Measurements from ENCODE around the gene GREM1. TPM values are rescaled to one million over a fixed set of nuclear protein-coding genes. Genes with fewer than 3 reads are reported as not detected.
A peak's percentile ranks its signal among the peaks of the same experiment; 100 is the strongest.

The GREM1 gene
- total and polyA plus RNA-seq, 2 experiments from 2014 or later: 3.1 to 5.7 TPM

GRCh38 chr15:32730677-32731654 lies 13.2 kb downstream of the GREM1 start:
- H3K4me2 ChIP-seq: peak overlapping the region; percentile 36
- peak; percentile 75 for DNase-seq (ENCODE audit: low spot score)

DNA sequence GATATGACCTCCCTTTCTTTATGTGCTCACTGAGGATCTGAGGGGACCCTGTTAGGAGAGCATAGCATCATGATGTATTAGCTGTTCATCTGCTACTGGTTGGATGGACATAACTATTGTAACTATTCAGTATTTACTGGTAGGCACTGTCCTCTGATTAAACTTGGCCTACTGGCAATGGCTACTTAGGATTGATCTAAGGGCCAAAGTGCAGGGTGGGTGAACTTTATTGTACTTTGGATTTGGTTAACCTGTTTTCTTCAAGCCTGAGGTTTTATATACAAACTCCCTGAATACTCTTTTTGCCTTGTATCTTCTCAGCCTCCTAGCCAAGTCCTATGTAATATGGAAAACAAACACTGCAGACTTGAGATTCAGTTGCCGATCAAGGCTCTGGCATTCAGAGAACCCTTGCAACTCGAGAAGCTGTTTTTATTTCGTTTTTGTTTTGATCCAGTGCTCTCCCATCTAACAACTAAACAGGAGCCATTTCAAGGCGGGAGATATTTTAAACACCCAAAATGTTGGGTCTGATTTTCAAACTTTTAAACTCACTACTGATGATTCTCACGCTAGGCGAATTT lies 14.9 kb downstream of the GREM1 start:
- Histone ChIP-seq H3K9me2 (replicated peaks; ENCODE audit: insufficient read depth) (no peaks in the 10 kb centered on the region), H3K4me2 (no peak overlapping the region), H3K9me3 (ENCODE audit: low read depth) (peaks cover 3% of the 10 kb centered on the region), H3K27ac (no peak overlapping the region), H3K27me3 (peaks cover 3% of the 10 kb centered on the region), H2AFZ (no peak overlapping the region), H3K4me3 (no peak overlapping the region), H4K20me1 (ENCODE audit: insufficient read depth, poor library complexity, severe bottlenecking) (no peaks in the 10 kb centered on the region), H3K4me1 (ENCODE audit: insufficient read depth) (no peaks in the 10 kb centered on the region), H3K36me3 (replicated peaks; ENCODE audit: insufficient read depth, low read depth) (no peaks in the 10 kb centered on the region), H3K79me2 (no peaks in the 10 kb centered on the region)
- WGBS (ENCODE audit: low lambda C conversion rate, missing lambda C conversion rate): 81% methylated on average over 6 of the region's 6 CpGs
- no peak for DNase-seq (ENCODE audit: low spot score)
- no peak for TF ChIP-seq EZH2 (IDR thresholded peaks at IDR 0.05; ENCODE audit: borderline replicate concordance)
- TF ChIP-seq, protein P1, sequence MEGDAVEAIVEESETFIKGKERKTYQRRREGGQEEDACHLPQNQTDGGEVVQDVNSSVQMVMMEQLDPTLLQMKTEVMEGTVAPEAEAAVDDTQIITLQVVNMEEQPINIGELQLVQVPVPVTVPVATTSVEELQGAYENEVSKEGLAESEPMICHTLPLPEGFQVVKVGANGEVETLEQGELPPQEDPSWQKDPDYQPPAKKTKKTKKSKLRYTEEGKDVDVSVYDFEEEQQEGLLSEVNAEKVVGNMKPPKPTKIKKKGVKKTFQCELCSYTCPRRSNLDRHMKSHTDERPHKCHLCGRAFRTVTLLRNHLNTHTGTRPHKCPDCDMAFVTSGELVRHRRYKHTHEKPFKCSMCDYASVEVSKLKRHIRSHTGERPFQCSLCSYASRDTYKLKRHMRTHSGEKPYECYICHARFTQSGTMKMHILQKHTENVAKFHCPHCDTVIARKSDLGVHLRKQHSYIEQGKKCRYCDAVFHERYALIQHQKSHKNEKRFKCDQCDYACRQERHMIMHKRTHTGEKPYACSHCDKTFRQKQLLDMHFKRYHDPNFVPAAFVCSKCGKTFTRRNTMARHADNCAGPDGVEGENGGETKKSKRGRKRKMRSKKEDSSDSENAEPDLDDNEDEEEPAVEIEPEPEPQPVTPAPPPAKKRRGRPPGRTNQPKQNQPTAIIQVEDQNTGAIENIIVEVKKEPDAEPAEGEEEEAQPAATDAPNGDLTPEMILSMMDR (IDR thresholded peaks at IDR 0.05; ENCODE audit: poor library complexity): no peak

More at GRCh38 chr15:32730677-32731654, 13.2 kb downstream of the GREM1 start:
- H3K36me3 ChIP-seq (replicated peaks; ENCODE audit: insufficient read depth, low read depth): no peaks in the 10 kb centered on the region
- peaks cover 3% of the 10 kb centered on the region for H3K27me3 ChIP-seq
- no peak overlapping the region for H3K4me3 ChIP-seq
- WGBS (ENCODE audit: low lambda C conversion rate, missing lambda C conversion rate): 70% methylated on average over 25 of the region's 27 CpGs
- no peak overlapping the region for H3K27ac ChIP-seq
- H4K20me1 ChIP-seq (ENCODE audit: insufficient read depth, poor library complexity, severe bottlenecking): no peaks in the 10 kb centered on the region
- H3K9me2 ChIP-seq (replicated peaks; ENCODE audit: insufficient read depth): no peaks in the 10 kb centered on the region
- no peak overlapping the region for H2AFZ ChIP-seq
- H3K79me2 ChIP-seq: no peaks in the 10 kb centered on the region
- no peaks in the 10 kb centered on the region for H3K4me1 ChIP-seq (ENCODE audit: insufficient read depth)
- TF ChIP-seq EZH2 (IDR thresholded peaks at IDR 0.05; ENCODE audit: borderline replicate concordance) (no peak), EZH2phosphoT487 (IDR thresholded peaks at IDR 0.05; ENCODE audit: low read depth, severe bottlenecking, unreplicated experiment) (no peak)
- TF ChIP-seq, protein P1 (IDR thresholded peaks at IDR 0.05; ENCODE audit: poor library complexity): no peak
- peaks cover 3% of the 10 kb centered on the region for H3K9me3 ChIP-seq (ENCODE audit: low read depth)

DNA sequence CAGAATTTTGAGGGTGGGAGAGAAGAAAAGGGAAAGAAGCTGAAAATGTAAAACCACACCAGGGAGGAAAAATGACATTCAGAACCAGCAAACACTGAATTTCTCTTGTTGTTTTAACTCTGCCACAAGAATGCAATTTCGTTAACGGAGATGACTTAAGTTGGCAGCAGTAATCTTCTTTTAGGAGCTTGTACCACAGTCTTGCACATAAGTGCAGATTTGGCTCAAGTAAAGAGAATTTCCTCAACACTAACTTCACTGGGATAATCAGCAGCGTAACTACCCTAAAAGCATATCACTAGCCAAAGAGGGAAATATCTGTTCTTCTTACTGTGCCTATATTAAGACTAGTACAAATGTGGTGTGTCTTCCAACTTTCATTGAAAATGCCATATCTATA lies 15.5 kb downstream of the GREM1 start:
- no peak overlapping the region for H3K4me3 ChIP-seq
- H2AFZ ChIP-seq: no peak overlapping the region
- DNase-seq (ENCODE audit: low spot score): no peak
- H3K27ac ChIP-seq: no peak overlapping the region
- no peak for TF ChIP-seq EZH2 (IDR thresholded peaks at IDR 0.05; ENCODE audit: borderline replicate concordance)
- TF ChIP-seq EZH2phosphoT487 (IDR thresholded peaks at IDR 0.05; ENCODE audit: low read depth, severe bottlenecking, unreplicated experiment): no peak
- TF ChIP-seq, protein P1 (IDR thresholded peaks at IDR 0.05; ENCODE audit: poor library complexity): no peak
- no peaks in the 10 kb centered on the region for H3K4me1 ChIP-seq (ENCODE audit: insufficient read depth)
- no peaks in the 10 kb centered on the region for H3K9me3 ChIP-seq (ENCODE audit: low read depth)
- H4K20me1 ChIP-seq (ENCODE audit: insufficient read depth, poor library complexity, severe bottlenecking): no peaks in the 10 kb centered on the region
- no peaks in the 10 kb centered on the region for H3K9me2 ChIP-seq (replicated peaks; ENCODE audit: insufficient read depth)
- 55% methylated on average over 3 of the region's 3 CpGs for WGBS (ENCODE audit: low lambda C conversion rate, missing lambda C conversion rate)
- H3K36me3 ChIP-seq (replicated peaks; ENCODE audit: insufficient read depth, low read depth): no peaks in the 10 kb centered on the region
- H3K4me2 ChIP-seq: no peak overlapping the region
- peaks cover 3% of the 10 kb centered on the region for H3K27me3 ChIP-seq
- no peaks in the 10 kb centered on the region for H3K79me2 ChIP-seq
